ENCODE results near the gene SIM1.
A peak's percentile ranks its signal among the peaks of the same experiment; 100 is the strongest.

SIM1 gene

DNA sequence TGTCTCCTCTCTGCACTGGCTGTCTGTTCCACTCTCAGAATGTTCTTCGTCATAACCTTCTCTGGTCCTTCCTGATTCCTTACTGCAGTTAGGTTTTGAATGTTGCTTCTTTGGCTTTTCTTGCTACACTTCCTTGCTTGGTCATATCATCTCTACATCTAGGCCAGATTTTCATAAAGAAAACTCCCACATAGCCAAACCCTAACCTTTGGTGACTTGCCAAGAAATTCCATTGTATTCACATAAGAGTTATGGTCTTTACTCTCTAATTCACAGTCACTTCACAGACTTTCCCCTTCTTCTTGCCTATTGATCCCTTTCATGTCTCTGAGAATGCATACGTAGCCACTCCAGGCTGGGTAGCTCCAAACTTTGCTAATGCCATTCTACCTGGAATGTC, 41.9 kb upstream of the SIM1 start:
- H4K91ac ChIP-seq (ENCODE audit: low read length) = no peak overlapping the region
- no peak for DNase-seq
- no peak overlapping the region for H2AFZ ChIP-seq (ENCODE audit: low read depth, low read length)
- H3K79me1 ChIP-seq (replicated peaks; ENCODE audit: low read length, poor library complexity, severe bottlenecking) = no peaks in the 10 kb centered on the region
- peaks cover 8 to 33% of the 10 kb centered on the region in 2 experiments for H3K36me3 ChIP-seq (ENCODE audit: control insufficient read depth in 1 of 2, insufficient read depth in 2 of 2, low read depth in 1 of 2, low read length in 2 of 2)
- H3K14ac ChIP-seq (ENCODE audit: low read length in 2 of 2) = no peak overlapping the region
- WGBS = 95% methylated on average over 2 of the region's 2 CpGs
- H3K9ac ChIP-seq (ENCODE audit: low read length) = no peak overlapping the region
- no peak overlapping the region for H3K4me2 ChIP-seq (ENCODE audit: low read length, poor library complexity, severe bottlenecking)
- peak overlapping the region; percentile 92 for H2AK5ac ChIP-seq (ENCODE audit: low read length, severe bottlenecking)
- H3K23ac ChIP-seq (ENCODE audit: low read length in 2 of 2) = peak overlapping the region in 1 of 2 experiments; percentile 51
- H3K4me1 ChIP-seq (ENCODE audit: control insufficient read depth, insufficient read depth, low read depth, low read length) = peaks cover 5% of the 10 kb centered on the region
- H3K4me3 ChIP-seq (ENCODE audit: insufficient read depth in 1 of 2, low read depth in 1 of 2, low read length in 2 of 2) = no peak overlapping the region
- no peaks in the 10 kb centered on the region for H3K9me3 ChIP-seq (ENCODE audit: control insufficient read depth, low read length)
- no peak overlapping the region for H2BK120ac ChIP-seq (ENCODE audit: low read depth, low read length)
- no peak overlapping the region for H3K18ac ChIP-seq (ENCODE audit: low read depth in 1 of 2, low read length in 2 of 2)
- no peaks in the 10 kb centered on the region for H3K27me3 ChIP-seq (ENCODE audit: control insufficient read depth in 1 of 2, insufficient read depth in 1 of 2, low read length in 2 of 2)
- no peak overlapping the region for H2BK5ac ChIP-seq (ENCODE audit: low read depth, low read length, poor library complexity, severe bottlenecking)
- peak overlapping the region in 1 of 2 experiments; percentile 8 for H3K4ac ChIP-seq (ENCODE audit: low read depth in 1 of 2, low read length in 2 of 2)
- no peak overlapping the region for H4K8ac ChIP-seq (ENCODE audit: low read length)
- H3K27ac ChIP-seq (ENCODE audit: low read length, poor library complexity, severe bottlenecking) = peak overlapping the region; percentile 13
- H2BK12ac ChIP-seq (ENCODE audit: low read length in 2 of 2) = peak overlapping the region in 1 of 2 experiments; percentile 77
- H2BK15ac ChIP-seq (ENCODE audit: low read depth, poor library complexity, severe bottlenecking) = no peak overlapping the region

DNA sequence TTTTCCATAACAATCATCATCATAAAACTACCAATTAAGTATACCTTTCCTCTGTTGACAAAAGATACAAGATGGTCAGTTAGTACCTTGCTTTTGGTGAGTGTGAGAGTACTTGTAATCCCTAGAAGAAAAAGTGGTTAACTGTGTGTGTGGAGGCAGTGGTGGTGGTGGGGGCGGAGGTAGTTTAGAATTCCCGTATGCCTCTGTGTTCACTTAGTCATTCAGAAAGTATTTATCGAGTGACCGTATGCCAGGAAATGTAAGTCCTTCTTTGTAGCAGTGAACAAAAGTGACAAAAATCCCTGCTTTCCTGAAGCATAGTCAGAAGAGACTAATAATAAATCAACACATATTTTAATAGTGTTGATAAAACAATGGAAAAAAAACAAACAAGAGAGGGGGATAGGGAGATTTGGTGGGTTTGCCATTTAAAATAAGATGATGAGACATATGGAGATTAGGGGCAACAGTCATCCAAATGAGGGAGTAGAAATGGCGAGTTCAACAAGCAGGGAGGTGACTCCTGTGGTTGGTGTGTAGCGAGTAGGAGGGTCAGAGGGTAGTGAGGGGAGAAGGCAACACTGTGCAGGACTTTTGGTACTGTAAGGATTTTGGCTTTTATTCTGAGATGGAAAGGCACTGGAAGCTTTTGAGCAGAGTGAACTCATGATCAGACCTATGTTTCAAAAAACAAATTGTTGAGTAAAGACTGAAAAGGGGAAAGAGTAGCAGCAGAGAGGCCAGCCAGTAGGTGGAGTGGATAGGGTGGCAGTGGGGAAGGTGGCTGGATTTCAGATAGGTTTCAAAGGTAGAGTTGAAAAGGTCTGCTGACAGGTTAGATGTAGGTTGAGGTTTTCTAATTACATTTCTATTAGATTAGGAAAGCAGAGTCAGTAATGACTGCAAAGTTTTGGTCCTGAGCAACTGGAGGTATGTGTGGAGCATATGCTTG, 40.3 kb upstream of the SIM1 start:
- Histone ChIP-seq H3K4me1 (ENCODE audit: control insufficient read depth, insufficient read depth, low read depth, low read length) (peaks cover 5% of the 10 kb centered on the region), H2BK15ac (ENCODE audit: low read depth, poor library complexity, severe bottlenecking) (no peak overlapping the region), H3K4me2 (ENCODE audit: low read length, poor library complexity, severe bottlenecking) (no peak overlapping the region), H3K79me1 (replicated peaks; ENCODE audit: low read length, poor library complexity, severe bottlenecking) (no peaks in the 10 kb centered on the region), H3K4me3 (ENCODE audit: insufficient read depth in 1 of 2, low read depth in 1 of 2, low read length in 2 of 2) (peak overlapping the region in 1 of 2 experiments; percentile 43), H3K23ac (ENCODE audit: low read length in 2 of 2) (no peak overlapping the region), H4K8ac (ENCODE audit: low read length) (peak overlapping the region; percentile 35), H2AFZ (ENCODE audit: low read depth, low read length) (no peak overlapping the region), H3K27me3 (ENCODE audit: control insufficient read depth in 1 of 2, insufficient read depth in 1 of 2, low read length in 2 of 2) (no peaks in the 10 kb centered on the region), H4K91ac (ENCODE audit: low read length) (no peak overlapping the region), H2BK5ac (ENCODE audit: low read depth, low read length, poor library complexity, severe bottlenecking) (no peak overlapping the region), H3K27ac (ENCODE audit: low read length, poor library complexity, severe bottlenecking) (peak overlapping the region; percentile 61), H2BK120ac (ENCODE audit: low read depth, low read length) (no peak overlapping the region), H3K18ac (ENCODE audit: low read depth in 1 of 2, low read length in 2 of 2) (peak overlapping the region; percentile 30 to 34), H2BK12ac (ENCODE audit: low read length in 2 of 2) (peak overlapping the region; percentile 80 to 89), H3K36me3 (ENCODE audit: control insufficient read depth in 1 of 2, insufficient read depth in 2 of 2, low read depth in 1 of 2, low read length in 2 of 2) (peaks cover 3 to 22% of the 10 kb centered on the region in 2 experiments), H3K14ac (ENCODE audit: low read length in 2 of 2) (peak overlapping the region in 1 of 2 experiments; percentile 59), H3K9ac (ENCODE audit: low read length) (peak overlapping the region; percentile 68), H3K9me3 (ENCODE audit: control insufficient read depth, low read length) (no peaks in the 10 kb centered on the region), H3K4ac (ENCODE audit: low read depth in 1 of 2, low read length in 2 of 2) (peak overlapping the region in 1 of 2 experiments; percentile 85), H2AK5ac (ENCODE audit: low read length, severe bottlenecking) (peak overlapping the region; percentile 64)
- DNase-seq = peak; percentile 85
- WGBS = 11% methylated on average over 4 of the region's 6 CpGs

DNA sequence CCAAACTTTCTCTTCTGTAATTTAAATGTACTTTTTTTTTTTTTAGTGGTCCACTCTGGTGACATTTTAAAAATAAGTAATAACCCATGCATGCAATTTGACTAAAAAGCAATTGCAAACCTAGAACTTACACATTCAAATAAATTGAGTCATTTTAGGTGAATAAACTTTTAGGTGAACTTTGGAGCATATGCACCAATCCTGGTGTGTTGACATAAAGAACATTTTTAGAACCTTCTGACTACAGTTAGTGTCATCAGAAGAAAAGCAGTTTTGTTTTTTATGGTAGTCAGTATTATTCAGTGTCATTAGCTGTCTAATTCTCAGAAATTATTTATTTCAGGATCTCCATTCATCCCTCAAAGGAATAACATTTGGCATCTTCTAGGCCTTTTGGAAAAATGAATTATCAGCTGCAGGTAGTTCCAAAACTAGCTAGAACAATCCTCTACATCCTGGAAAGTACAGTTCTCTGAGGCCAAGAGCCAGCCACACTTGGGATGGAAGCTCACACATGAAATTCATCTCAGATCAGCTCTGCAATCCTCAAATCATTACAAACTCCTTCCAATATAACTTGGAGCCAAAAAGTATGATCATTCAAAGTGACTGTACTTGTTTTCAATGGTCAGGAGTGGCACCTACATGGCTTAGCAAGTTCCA, 38.5 kb upstream of the SIM1 start:
- H3K23ac ChIP-seq (ENCODE audit: low read length in 2 of 2) = no peak overlapping the region
- H4K91ac ChIP-seq (ENCODE audit: low read length) = no peak overlapping the region
- no peak overlapping the region for H3K18ac ChIP-seq (ENCODE audit: low read depth in 1 of 2, low read length in 2 of 2)
- H3K14ac ChIP-seq (ENCODE audit: low read length in 2 of 2) = no peak overlapping the region
- no peak overlapping the region for H2BK120ac ChIP-seq (ENCODE audit: low read depth, low read length)
- DNase-seq = no peak
- no peaks in the 10 kb centered on the region for H3K79me1 ChIP-seq (replicated peaks; ENCODE audit: low read length, poor library complexity, severe bottlenecking)
- H3K9ac ChIP-seq (ENCODE audit: low read length) = no peak overlapping the region
- no peaks in the 10 kb centered on the region for H3K9me3 ChIP-seq (ENCODE audit: control insufficient read depth, low read length)
- no peak overlapping the region for H2AK5ac ChIP-seq (ENCODE audit: low read length, severe bottlenecking)
- H3K4me2 ChIP-seq (ENCODE audit: low read length, poor library complexity, severe bottlenecking) = no peak overlapping the region
- no peak overlapping the region for H3K27ac ChIP-seq (ENCODE audit: low read length, poor library complexity, severe bottlenecking)
- no peaks in the 10 kb centered on the region for H3K27me3 ChIP-seq (ENCODE audit: control insufficient read depth in 1 of 2, insufficient read depth in 1 of 2, low read length in 2 of 2)
- H4K8ac ChIP-seq (ENCODE audit: low read length) = no peak overlapping the region
- no peak overlapping the region for H2AFZ ChIP-seq (ENCODE audit: low read depth, low read length)
- no peak overlapping the region for H2BK5ac ChIP-seq (ENCODE audit: low read depth, low read length, poor library complexity, severe bottlenecking)
- no peak overlapping the region for H3K4me3 ChIP-seq (ENCODE audit: insufficient read depth in 1 of 2, low read depth in 1 of 2, low read length in 2 of 2)
- H3K4ac ChIP-seq (ENCODE audit: low read depth in 1 of 2, low read length in 2 of 2) = no peak overlapping the region
- peaks cover 5% of the 10 kb centered on the region for H3K4me1 ChIP-seq (ENCODE audit: control insufficient read depth, insufficient read depth, low read depth, low read length)
- no peak overlapping the region for H2BK15ac ChIP-seq (ENCODE audit: low read depth, poor library complexity, severe bottlenecking)
- no peak overlapping the region for H2BK12ac ChIP-seq (ENCODE audit: low read length in 2 of 2)
- H3K36me3 ChIP-seq (ENCODE audit: control insufficient read depth in 1 of 2, insufficient read depth in 2 of 2, low read depth in 1 of 2, low read length in 2 of 2) = peaks cover 3 to 6% of the 10 kb centered on the region in 2 experiments

DNA sequence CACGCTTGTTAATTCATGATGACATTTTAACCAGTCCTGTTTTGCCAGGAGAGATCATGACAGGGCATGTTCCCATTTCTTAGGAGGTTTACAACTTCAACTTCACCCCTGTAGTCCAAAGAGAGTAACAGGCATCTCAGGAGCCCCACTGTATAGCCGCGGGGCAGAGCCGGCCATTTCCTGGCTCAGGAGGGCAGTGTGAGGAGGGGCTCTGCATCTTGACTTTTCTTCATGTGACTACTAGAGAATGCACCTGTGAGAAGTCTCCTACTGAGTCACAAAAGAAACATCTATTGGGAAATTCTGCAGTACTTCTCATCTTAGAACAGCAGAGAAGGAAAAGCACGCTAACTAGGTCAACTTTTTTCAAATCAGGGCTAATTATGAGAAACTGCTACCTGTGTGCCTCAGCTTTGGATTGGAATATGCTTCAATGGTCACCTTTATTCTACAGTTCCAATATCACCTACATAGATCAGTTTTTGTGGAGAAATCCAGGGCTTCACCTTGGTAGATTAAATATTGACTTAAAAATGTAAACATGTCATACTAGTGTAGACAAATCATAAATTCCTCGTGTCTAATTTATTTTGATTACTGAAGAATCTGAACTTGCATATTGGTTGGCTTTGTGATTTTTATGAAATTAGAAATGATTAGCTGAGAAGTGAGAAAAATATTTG, 28.6 kb upstream of the SIM1 start:
- no peak overlapping the region for H4K8ac ChIP-seq (ENCODE audit: low read length)
- no peak overlapping the region for H3K18ac ChIP-seq (ENCODE audit: low read depth in 1 of 2, low read length in 2 of 2)
- no peak for DNase-seq
- no peak overlapping the region for H3K9ac ChIP-seq (ENCODE audit: low read length)
- H3K27me3 ChIP-seq (ENCODE audit: control insufficient read depth in 1 of 2, insufficient read depth in 1 of 2, low read length in 2 of 2) = no peaks in the 10 kb centered on the region
- WGBS = 74% methylated on average over 5 of the region's 6 CpGs
- H3K4me1 ChIP-seq (ENCODE audit: control insufficient read depth, insufficient read depth, low read depth, low read length) = peaks cover 2% of the 10 kb centered on the region
- H3K4me3 ChIP-seq (ENCODE audit: insufficient read depth in 1 of 2, low read depth in 1 of 2, low read length in 2 of 2) = no peak overlapping the region
- no peak overlapping the region for H2BK15ac ChIP-seq (ENCODE audit: low read depth, poor library complexity, severe bottlenecking)
- H3K23ac ChIP-seq (ENCODE audit: low read length in 2 of 2) = no peak overlapping the region
- no peaks in the 10 kb centered on the region for H3K36me3 ChIP-seq (ENCODE audit: control insufficient read depth in 1 of 2, insufficient read depth in 2 of 2, low read depth in 1 of 2, low read length in 2 of 2)
- H2BK12ac ChIP-seq (ENCODE audit: low read length in 2 of 2) = no peak overlapping the region
- no peak overlapping the region for H3K4ac ChIP-seq (ENCODE audit: low read depth in 1 of 2, low read length in 2 of 2)
- H3K9me3 ChIP-seq (ENCODE audit: control insufficient read depth, low read length) = peaks cover 7% of the 10 kb centered on the region
- H2BK5ac ChIP-seq (ENCODE audit: low read depth, low read length, poor library complexity, severe bottlenecking) = no peak overlapping the region
- no peak overlapping the region for H2AK5ac ChIP-seq (ENCODE audit: low read length, severe bottlenecking)
- no peak overlapping the region for H3K4me2 ChIP-seq (ENCODE audit: low read length, poor library complexity, severe bottlenecking)
- no peak overlapping the region for H3K27ac ChIP-seq (ENCODE audit: low read length, poor library complexity, severe bottlenecking)
- H3K79me1 ChIP-seq (replicated peaks; ENCODE audit: low read length, poor library complexity, severe bottlenecking) = no peaks in the 10 kb centered on the region
- H3K14ac ChIP-seq (ENCODE audit: low read length in 2 of 2) = no peak overlapping the region
- H2AFZ ChIP-seq (ENCODE audit: low read depth, low read length) = no peak overlapping the region
- H2BK120ac ChIP-seq (ENCODE audit: low read depth, low read length) = no peak overlapping the region
- H4K91ac ChIP-seq (ENCODE audit: low read length) = no peak overlapping the region
